NT2/D1 (cell line): ENCODE data around the gene RIPPLY2.

ENCODE experiments used
- SUZ12 ChIP-seq: IDR thresholded peaks from 2 replicates; pipeline ENCODE4 v1.6.1; 2011; ENCODE audit not compliant: insufficient read length, insufficient read depth; ENCODE audit errors: extremely low read depth
- YY1 ChIP-seq: IDR thresholded peaks from 2 replicates; pipeline ENCODE4 v1.6.1; 2011; ENCODE audit not compliant: insufficient read length, insufficient read depth
- ZNF274 ChIP-seq: IDR thresholded peaks from 2 replicates; pipeline ENCODE4 v1.6.1; 2011; ENCODE audit warnings: mild to moderate bottlenecking, low read depth, low read length

DNA sequence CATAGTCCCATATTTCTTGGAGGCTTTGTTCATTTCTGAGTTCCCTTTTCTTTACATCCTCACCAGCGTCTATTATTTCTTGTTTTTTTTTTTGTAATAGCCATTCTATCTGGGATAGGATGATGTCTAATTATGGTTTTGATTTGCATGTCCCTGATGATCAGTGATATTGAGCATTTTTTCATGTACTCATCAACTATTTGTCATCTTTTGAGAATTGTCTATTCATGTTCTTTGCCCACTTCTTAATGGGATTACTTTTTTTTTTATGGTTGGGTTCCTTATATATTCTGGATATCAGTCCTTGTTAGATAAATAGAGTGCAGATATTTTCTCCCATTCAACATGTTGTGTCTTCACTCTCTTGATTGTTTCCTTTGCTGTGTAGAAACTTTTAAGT lies 48.5 kb downstream of the RIPPLY2 start:
- TF ChIP-seq ZNF274: no peak
- TF ChIP-seq SUZ12: no peak
- TF ChIP-seq YY1: no peak
